NCI-H446 treated with DMSO at 0.1 percent for 48 hours (cell line): ENCODE results near the gene ESAM.

Experiments used
- DNase-seq: peaks from one replicate; lab custom pipeline; 2025; lab: John Stamatoyannopoulos, UW

Gene ESAM, protein sequence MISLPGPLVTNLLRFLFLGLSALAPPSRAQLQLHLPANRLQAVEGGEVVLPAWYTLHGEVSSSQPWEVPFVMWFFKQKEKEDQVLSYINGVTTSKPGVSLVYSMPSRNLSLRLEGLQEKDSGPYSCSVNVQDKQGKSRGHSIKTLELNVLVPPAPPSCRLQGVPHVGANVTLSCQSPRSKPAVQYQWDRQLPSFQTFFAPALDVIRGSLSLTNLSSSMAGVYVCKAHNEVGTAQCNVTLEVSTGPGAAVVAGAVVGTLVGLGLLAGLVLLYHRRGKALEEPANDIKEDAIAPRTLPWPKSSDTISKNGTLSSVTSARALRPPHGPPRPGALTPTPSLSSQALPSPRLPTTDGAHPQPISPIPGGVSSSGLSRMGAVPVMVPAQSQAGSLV

DNA sequence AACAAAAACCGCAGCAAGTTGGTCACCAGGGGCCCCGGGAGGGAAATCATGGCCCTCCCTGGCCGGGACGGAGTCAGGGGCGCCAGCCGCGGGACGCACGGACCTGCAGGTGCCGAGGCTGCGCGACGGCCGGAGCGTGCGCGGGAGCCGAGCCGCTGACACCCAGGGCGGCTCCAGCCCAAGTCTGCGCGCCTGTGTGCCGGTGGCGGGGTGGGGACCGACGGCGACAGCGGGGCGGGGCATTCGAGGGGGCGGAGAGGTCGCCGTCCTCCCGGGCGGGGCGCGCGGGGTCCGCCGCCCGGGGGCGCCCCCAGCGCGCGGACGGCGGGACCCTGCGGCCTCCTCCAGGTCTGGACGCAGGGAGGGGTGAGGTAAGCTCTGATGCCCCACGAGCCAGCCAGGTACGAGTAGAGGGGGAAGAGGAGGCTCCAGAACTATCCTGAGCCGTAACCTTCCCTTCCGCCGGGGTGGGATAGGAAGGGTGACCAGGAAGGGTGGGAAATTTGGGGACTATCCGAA, at the start of gene ESAM:
Gene ESAM, minus strand, starts transcription at position 186 of the 519 bp plus-strand sequence. Its CDS starts 136 bp downstream, at position 50.
- DNase-seq: no peak

DNA sequence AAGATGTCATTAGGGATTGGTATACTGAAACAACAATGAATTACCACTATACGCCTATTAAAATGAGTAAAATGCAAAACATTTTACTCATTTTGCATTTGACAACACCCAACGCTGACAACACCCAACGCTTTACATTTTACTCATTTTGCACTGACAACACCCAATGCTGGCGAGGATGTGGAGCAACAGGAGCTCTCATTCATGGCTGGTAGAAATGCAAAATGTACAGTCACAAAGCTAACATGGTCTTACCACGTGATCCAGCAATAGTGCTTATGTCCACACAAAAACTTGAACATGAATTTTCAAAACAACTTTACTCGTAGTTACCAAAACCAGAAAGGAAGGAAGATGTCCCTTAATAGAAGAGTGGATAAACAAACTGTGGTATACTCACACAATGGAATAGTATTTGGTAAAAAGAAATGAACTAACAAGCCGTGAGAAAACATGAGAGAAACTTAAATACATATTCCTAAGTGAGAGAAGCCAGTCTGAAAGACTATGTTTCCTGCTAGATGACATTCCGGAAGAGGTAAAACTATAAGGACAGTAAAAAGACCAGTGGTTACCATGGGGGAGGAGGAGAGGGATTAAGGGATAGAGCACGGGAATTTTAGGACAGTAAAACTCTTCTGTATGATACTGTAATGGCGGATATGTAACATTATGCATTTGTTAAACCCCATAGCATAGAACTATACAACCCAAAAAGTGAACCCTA, 49.5 kb upstream of the ESAM start:
- no peak for DNase-seq

DNA sequence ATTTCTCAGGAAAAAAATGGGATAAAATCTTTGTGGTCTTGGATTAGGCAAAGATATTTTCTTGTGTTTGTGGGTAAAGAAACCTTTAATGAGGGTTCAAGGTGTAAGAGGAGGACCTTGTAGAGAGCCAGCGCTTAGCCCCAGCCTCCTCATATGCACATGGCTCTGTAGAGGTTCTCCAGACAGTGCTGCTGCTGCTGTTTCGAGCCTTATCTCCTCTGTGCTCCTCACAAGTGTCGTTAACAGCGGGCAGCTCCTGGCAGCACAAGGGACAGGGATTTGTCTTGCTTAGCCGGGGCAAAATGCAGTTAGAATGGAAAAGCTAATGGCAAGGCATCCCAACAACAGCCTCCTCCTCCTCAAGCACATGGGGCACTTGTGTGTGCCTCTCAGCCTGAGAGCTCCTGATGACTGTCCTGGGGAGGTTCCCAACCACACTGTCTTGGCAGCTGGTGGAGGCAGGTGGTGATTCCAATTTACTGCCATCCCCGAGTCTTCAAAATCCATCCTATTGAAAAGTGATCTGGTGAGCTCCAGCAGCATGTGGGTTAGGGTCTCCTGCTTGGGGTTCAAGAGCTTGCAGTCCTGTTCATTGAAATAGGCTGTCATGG, 45.7 kb upstream of the ESAM start:
- DNase-seq: no peak

DNA sequence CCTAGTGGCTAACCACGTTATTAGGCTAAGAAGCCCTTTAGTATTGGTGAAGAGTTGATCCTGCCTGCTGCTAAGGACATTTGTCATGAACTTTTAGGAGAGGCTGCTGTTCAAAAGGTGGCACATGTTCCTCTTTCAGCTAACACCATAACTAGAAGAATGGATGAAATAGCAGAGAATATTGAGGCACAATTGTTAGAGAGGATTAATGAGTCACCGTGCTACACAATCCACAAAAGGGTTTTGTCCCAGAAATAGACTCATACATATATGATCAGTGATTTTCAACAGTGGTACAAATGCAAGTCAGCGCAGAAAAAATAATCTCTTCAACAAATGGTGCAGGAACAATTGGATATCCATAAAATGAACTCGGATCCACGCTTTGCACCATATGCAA, 45.1 kb upstream of the ESAM start:
- no peak for DNase-seq

DNA sequence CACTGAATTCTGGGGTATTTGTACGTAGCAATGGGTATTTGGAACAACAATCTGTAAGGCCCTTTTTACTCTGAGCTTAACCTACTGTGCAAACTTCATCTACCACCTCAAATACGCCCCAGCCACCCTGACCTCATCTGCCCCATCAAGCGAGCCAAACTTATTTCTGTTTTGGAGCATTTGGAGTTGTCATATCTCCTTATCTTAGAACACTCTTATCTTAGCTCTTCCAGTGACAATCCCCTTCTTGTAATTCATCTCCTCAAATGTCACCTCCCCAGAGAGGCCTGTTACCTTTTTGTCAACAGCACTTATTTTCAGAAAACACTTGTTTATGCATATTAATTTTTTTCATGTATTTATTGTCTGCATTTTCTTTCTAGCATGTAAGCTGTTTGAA, 42.8 kb upstream of the ESAM start:
- no peak for DNase-seq

DNA sequence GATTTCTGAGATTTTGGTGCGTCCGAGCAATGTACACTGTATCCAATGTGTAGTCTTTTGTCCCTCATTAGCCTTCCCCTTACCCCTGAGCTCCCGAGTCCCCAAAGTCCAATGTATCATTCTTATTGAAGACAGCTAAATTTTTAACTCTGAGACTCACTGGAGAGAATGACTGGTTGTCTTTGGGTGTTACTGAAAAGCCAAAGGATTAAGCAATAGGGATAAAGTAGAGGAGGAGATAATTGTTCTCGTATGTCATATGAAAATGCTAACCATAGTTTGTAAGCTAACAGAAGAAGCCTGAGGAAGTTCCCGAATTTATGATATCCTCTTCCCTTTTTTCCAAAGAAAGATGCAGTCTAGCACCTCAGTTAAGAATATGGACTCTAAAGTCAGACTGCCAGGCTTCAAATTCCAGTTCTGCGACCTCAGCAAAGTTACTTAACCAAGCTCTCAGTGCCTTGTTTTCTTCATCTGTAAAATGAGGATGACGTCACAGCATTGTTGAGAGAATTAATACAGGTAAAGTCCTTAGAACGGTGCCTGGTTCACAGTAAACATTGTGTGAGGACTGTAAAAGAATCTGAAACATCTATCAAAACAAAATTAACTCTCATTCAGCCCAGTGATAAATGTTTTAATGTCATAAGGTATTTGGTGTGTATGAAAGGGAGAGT, 39.7 kb upstream of the ESAM start:
- no peak for DNase-seq

DNA sequence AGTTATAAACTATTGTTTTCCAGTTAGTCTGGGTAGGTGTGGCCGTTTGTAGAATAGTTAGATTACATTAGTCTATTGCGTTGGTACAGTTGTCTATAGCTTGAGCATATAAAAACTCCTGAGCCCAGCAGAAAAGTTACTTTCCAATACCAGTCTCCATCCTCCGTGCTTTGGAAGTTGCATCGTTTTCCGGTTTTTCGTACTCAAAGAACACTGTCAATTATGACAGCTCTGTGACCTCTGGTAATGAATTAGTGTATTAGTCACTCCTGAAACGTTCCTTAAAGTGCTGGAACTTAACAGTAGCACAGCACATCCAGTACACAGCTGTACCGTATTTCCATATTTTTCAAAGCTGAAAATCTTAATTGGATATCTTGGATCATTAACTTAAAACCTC, 38.9 kb upstream of the ESAM start:
- DNase-seq: no peak

DNA sequence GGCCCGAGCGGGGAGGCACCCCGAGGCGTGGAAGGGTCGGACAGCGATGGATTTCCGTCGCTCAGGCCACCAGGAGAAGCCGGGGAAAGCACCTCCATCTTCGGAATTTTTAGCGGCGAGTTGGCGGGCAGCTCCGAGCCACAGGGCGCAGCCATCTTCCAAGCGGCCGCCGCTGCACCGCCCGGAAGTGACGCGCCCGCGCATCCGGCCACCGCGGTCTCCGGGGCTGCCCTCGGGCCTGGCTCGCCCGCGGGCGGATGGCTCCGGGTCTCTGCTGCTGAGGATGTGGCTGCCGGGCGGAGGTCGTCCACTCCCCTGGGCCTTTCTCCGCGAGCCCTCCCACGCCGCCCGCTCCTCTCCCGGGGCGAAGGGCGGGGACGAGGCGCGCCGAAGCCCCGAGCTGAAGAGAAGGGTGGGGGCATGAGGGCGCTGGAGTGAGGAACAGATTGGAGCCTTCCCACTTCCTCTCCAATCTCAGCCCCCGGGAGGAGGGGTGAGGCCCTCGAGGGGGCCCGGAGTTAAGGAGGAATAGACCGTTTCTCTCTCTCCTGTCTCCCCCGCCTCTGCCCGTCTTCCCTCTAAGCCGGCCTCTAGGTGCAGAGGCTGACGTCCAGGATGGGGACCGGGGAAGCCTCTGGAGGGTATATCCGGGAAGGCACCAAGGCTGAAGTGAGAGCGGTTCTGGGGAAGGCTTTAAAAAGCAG, 38.3 kb upstream of the ESAM start, which contains the start of gene MSANTD2:
Gene MSANTD2, minus strand, starts transcription at position 181 of the 704 bp plus-strand sequence. Its CDS starts 26 bp downstream, at position 155.
- peak; percentile 46 for DNase-seq

DNA sequence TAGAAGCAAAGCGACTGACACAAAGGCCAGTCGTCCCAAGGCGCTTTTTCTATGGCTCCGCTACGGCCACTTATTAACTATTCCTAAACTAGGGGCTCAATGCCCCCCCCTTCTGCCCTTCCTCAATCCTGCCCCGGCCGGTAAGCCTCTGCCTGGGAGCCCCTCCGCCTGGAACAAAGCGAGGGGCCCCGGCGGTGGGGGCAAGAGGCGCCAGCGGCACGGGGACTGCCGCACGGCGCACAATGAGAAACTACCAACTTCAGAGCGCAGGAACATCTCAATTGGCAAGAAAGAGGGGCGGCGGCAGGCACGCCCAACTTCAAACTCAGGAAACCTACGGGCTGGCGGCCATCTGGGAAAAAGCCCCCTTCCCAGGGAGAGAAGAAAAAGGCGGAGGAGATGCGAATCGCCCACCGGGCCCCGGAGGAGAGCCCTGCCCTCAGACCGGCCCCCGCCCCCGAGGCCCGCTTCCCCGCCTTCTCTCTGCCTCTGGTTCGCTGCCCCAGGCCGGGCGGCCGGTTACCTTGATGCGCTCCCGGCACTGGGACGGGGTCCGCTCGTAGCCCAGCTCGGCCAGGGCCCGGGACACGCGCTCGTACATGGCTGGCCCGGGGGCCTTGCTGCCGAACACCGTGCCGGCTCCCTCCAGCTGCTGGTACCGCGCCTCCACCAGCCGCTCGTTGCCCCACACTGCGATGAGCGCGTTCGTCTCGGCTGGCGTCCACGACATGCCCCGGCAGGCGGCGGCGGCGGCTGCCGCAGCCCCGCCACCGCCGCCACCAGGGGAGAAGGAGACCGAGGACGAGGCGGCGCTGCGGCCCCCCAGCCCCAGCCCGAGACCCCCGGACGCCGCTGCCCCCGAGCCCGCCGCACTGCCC, 37.5 kb upstream of the ESAM start:
- no peak for DNase-seq

DNA sequence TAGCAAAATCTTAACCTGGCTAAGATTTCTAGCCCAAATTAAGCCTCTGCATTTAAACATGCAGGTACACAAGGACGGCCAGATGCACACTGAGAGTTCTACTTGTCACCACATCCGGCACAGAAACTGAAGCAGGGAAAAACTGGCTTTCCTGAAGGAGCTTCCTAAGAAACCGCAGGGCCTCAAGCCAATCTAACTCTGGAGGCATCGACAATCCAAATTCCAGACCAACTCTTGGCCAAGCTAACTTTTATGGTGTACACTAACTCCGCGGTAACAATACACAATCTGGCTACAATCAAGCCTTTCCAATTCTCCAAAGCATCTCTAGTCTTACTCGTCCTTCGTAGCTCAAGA, 36.9 kb upstream of the ESAM start:
- no peak for DNase-seq

DNA sequence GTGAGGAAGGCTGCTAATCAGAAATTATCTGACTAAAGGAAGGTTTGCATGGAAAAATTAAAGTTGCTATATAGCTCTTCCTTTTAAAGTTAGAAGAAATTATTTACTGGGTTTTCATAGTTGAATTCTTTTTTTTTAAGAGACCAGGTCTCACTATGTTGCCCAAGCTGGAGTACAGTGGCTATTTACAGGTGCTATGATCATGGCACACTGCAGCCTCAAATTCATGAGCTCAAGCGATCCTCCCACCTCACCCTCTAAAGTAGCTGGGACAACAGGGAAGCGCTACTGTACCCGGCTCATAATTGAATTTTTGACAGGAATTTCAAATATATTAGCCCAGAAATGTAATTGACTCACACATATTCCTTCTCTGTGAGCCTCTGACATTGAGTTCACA, 34.2 kb upstream of the ESAM start:
- no peak for DNase-seq

DNA sequence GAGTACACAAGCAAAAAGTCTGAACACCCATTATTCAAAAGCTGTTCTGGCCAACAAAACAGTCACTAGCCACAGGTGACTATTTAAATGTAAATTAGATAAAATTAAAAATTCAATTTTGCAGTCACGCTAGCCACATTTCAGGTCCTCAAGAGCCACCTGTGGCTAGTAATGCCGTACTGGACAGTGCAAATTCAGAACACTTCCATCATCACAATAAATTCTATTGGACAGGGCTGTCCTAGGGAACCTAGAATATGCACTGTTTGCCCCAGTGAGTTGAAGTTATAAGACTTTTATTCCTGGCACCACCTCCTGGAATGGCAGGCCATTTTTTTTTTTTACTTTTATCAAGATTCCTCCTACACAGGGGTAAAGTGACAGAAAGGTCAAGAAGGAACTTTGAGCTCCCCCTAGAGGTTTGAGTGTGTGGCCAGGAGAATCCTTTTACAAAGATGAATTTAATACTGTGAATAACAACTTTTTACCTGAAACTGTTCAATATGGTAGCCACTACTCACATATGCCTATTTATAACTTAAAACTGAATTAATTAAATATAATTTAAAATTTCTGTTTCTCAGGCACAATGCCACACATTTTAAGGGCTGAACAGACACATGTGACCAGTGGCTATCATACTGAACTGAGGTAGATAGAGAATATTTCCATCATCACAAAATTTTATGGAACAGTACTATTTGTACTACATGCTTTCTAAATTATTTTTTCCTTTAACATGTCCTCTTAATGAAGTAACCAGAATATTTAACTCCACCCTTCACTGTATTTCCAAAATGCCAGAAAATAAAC, 31.6 kb upstream of the ESAM start:
- DNase-seq: no peak

DNA sequence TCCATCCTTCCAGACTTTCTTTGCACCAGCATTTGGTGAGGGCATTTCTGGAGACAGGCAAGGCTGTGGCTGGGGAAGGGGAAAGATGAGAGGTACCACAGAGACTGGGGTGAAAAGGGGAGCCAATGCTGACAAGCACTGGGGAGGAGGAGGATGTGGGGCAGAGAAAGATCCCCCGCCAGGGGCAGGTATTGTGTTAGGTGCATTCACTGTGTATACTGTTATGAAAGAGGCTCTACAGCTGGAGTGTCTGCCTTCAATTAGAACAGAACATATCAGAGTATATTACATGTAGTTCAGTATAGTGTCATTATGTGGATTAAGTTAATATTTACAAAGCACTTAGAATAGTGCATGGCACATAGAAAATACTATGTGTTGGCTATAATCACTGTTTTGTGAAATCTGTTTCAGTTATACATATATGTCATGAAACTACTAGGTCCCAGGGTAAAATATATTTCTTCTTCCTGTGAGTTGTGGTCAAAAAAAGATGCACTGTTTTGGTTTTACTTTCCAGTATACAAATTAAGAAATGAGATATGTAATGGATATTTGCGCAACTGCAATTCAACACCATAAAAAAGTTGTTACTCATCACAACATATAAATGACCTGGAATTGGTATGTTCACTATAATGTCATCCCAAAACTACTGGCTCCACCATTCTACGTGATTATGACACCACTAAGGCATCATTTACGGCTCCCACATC, 29.7 kb upstream of the ESAM start:
- DNase-seq: no peak

DNA sequence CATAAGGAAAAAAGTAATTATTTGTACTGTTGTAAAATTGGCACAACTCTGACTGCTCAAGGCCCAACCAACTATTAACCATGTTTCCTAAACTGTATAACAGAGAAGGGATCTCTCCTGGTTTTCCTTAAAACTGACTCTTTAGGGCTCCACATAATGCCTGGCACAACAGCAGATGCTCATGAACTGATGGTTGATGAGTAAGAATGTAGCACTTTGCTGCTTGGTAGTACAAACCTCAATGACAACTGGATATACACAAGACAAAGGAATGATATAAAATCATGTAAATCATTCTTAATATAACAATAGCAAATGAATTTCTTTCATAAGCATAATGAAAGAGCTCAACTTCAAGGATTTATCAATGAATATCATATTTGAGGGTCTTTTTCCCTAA, 26.4 kb upstream of the ESAM start:
- no peak for DNase-seq

DNA sequence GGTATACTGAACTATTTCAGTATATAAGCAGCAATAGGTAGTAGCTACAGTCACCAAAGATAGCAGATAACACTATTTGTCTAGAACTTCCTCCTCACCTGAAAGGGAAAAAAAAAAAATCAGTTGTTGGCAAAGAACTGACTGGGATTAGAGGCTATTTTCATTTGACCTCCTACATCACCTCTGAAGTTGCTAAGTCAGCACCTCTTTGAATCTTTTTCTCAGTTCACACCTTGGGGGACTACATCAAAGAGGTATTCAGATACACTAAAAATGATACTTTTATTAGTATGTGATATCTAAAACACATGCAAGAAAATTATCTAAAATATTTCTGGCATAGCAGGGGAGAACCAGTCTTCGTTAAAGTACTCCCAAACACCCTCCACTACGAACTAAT, 22.0 kb upstream of the ESAM start:
- DNase-seq: no peak

DNA sequence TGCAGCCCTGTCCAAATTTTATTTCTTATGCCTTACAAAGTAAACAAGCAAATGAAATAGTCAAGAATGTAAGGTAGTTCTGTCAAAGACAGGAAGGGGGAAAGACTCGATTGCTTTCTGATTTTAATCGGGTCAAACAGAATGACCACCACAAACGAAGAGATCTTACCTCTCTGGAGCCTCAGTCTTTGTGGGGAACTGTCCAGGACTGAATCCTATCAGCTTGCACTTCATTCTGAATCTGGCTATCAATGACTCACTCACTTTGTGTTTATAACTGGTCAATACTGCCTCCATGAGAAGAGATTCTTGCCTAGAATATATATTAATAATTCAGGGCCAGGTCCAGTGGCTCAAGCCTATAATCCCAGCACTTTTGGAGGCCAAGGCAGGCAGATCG, 20.9 kb upstream of the ESAM start:
- DNase-seq: no peak

DNA sequence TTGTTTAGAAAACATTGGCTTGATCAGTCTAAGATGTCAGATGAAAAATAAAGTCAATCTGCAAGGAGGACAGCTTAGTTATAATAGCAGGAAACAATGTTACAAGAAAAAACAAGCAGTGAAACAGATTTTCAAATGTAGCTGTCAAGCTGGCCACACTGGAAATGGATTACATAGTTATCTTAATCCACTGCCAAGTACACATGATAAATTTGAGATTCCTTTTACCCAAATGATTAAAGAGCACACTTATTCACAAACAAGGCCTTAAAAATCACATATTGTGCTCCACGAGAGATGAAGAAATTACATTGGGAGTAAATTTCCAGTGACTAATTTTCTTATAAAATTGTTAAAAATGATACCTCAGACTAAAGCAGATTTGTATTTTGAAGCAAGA, 17.5 kb upstream of the ESAM start:
- no peak for DNase-seq

DNA sequence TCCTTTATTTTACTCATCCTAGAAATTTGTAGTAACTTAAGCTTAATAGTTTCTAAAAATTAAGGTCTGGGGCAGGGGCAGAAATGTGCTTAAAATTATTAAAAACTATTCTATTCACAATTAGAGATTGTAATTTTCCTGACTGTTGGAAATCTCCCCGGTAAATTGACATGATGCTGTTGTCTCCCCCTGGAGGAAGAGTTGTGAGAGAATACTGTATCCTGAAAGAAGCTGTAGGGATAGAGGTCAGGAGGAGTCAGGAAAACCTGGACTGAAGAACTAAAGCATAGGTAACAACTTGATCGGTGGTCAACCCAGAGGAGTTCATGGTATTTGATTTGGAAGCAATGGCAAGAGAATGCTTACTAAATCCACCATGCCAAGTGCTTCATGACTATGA, 16.2 kb upstream of the ESAM start:
- no peak for DNase-seq
